GM23338 (cell line): Measurements from ENCODE around the gene MICAL3. TPM values are rescaled to one million over a fixed set of nuclear protein-coding genes. Genes with fewer than 3 reads are reported as not detected.

Experiments
- ATAC-seq: fragments of 200-7000 bp; cut with Tn5 transposase; 3 replicates; pipeline ENCODE4 v1.9.1; 2020
- DNase-seq: peaks from one replicate; pipeline ENCODE4 v3.0.0-alpha.2; 2015; ENCODE audit warnings: low spot score
- H2AFZ ChIP-seq: fragments of 200-600 bp; sonication (generic); 2 replicates; pipeline ENCODE4 v1.8.0; 2016; ENCODE audit warnings: antibody characterized with exemption, mild to moderate bottlenecking, moderate library complexity
- H3F3A ChIP-seq: fragments of 200-600 bp; sonication (generic); replicated peaks from 2 replicates; pipeline ENCODE4 v1.8.0; 2017; ENCODE audit warnings: antibody characterized with exemption, mixed run types, low read depth
- H3K27ac ChIP-seq: fragments of 200-600 bp; sonication (generic); 2 replicates; pipeline ENCODE4 v1.6.1; 2016; ENCODE audit warnings: low read depth
- H3K27me3 ChIP-seq: fragments of 200-600 bp; sonication (generic); 2 replicates; pipeline ENCODE4 v1.8.0; 2016; ENCODE audit warnings: mild to moderate bottlenecking, mixed run types, moderate library complexity; ENCODE audit not compliant: insufficient read depth
- H3K36me3 ChIP-seq: fragments of 200-600 bp; sonication (generic); 2 replicates; pipeline ENCODE4 v1.8.0; 2016; ENCODE audit warnings: mild to moderate bottlenecking; ENCODE audit not compliant: insufficient read depth
- H3K4me1 ChIP-seq: fragments of 200-600 bp; sonication (generic); 2 replicates; pipeline ENCODE4 v1.8.0; 2016; ENCODE audit warnings: mild to moderate bottlenecking, moderate library complexity; ENCODE audit not compliant: insufficient read depth
- H3K4me2 ChIP-seq: fragments of 200-600 bp; sonication (generic); 2 replicates; pipeline ENCODE4 v1.7.1; 2017; ENCODE audit warnings: mixed run types
- H3K4me3 ChIP-seq: fragments of 200-600 bp; sonication (generic); 2 replicates; pipeline ENCODE4 v1.6.1; 2016; ENCODE audit warnings: mixed run types
- H3K79me2 ChIP-seq: fragments of 200-600 bp; sonication (generic); replicated peaks from 2 replicates; pipeline ENCODE4 v1.8.0; 2017; ENCODE audit warnings: mild to moderate bottlenecking; ENCODE audit not compliant: insufficient read depth
- H3K9me2 ChIP-seq: fragments of 200-600 bp; sonication (generic); 2 replicates; pipeline ENCODE4 v1.8.0; 2017; ENCODE audit not compliant: insufficient read depth
- H4K20me1 ChIP-seq: fragments of 200-600 bp; sonication (generic); replicated peaks from 2 replicates; pipeline ENCODE4 v1.8.0; 2017; ENCODE audit warnings: mild to moderate bottlenecking; ENCODE audit not compliant: insufficient read depth
- H3K27ac Mint-ChIP-seq: 2 replicates; pipeline ENCODE4 v1.8.0; 2020; ENCODE audit warnings: inconsistent platforms, mild to moderate bottlenecking, moderate library complexity, mixed read lengths
- H3K27me3 Mint-ChIP-seq: 3 replicates; pipeline ENCODE4 v1.8.0; 2022; ENCODE audit warnings: low read depth, mild to moderate bottlenecking, moderate library complexity, mixed read lengths, inconsistent platforms; ENCODE audit not compliant: insufficient read depth, poor library complexity
- H3K36me3 Mint-ChIP-seq: 3 replicates; pipeline ENCODE4 v1.8.0; 2021; ENCODE audit warnings: low read depth, mild to moderate bottlenecking, inconsistent platforms, moderate library complexity, mixed read lengths
- H3K4me1 Mint-ChIP-seq: 3 replicates; pipeline ENCODE4 v1.8.0; 2020; ENCODE audit warnings: mild to moderate bottlenecking, inconsistent platforms, mixed read lengths
- H3K4me3 Mint-ChIP-seq: 3 replicates; pipeline ENCODE4 v1.8.0; 2021; ENCODE audit warnings: moderate library complexity, mild to moderate bottlenecking, inconsistent platforms, mixed read lengths
- H3K9me3 Mint-ChIP-seq: 3 replicates; pipeline ENCODE4 v1.8.0; 2020; ENCODE audit warnings: moderate library complexity, mild to moderate bottlenecking, inconsistent platforms, mixed read lengths
- CREB1 ChIP-seq: fragments of 250-450 bp; sonication (Bioruptor Pico); IDR thresholded peaks from 2 replicates; pipeline ENCODE4 v1.5.0; 2020; ENCODE audit warnings: low read depth, mild to moderate bottlenecking, moderate library complexity
- CTCF ChIP-seq, 2 experiments: fragments of 200-600 bp in 1 of 2; sonication (generic) in 1 of 2; conservative IDR thresholded peaks; 2 replicates each; pipeline versions ENCODE4 v1.5.1 to v1.6.1; 2016 to 2017; ENCODE audit warnings: antibody characterized with exemption in 2 of 2, low read depth in 2 of 2, mild to moderate bottlenecking in 2 of 2, moderate library complexity in 1 of 2
- ETS1 ChIP-seq: IDR thresholded peaks from 2 replicates; pipeline ENCODE4 v1.6.1; 2016; ENCODE audit warnings: antibody characterized with exemption
- EZH2 ChIP-seq: fragments of 200-600 bp; sonication (generic); IDR thresholded peaks from one replicate; pipeline ENCODE4 v1.8.0; 2017; ENCODE audit warnings: antibody characterized with exemption, mild to moderate bottlenecking, low read depth; ENCODE audit not compliant: unreplicated experiment
- EZH2phosphoT487 ChIP-seq: fragments of 200-600 bp; sonication (generic); IDR thresholded peaks from one replicate; pipeline ENCODE4 v1.8.1; 2018; ENCODE audit warnings: antibody characterized with exemption; ENCODE audit not compliant: unreplicated experiment
- JUNB ChIP-seq: IDR thresholded peaks from one replicate; pipeline ENCODE4 v1.6.1; 2016; ENCODE audit warnings: antibody characterized with exemption; ENCODE audit not compliant: unreplicated experiment
- NANOG ChIP-seq: IDR thresholded peaks from 2 replicates; pipeline ENCODE4 v1.6.1; 2016; ENCODE audit warnings: antibody characterized with exemption, borderline replicate concordance
- POLR2AphosphoS5 ChIP-seq: IDR thresholded peaks from 2 replicates; pipeline ENCODE4 v1.6.1; 2016; ENCODE audit warnings: antibody characterized with exemption, low read depth
- REST ChIP-seq: IDR thresholded peaks from one replicate; pipeline ENCODE4 v1.6.1; 2018; ENCODE audit warnings: antibody characterized with exemption; ENCODE audit not compliant: unreplicated experiment
- STAT1 ChIP-seq: IDR thresholded peaks from one replicate; pipeline ENCODE4 v1.6.1; 2016; ENCODE audit warnings: antibody characterized with exemption; ENCODE audit not compliant: unreplicated experiment
- ZNF114 ChIP-seq: fragments of 250-450 bp; sonication (Bioruptor Pico); IDR thresholded peaks from 2 replicates; pipeline ENCODE4 v1.5.0; 2020; ENCODE audit warnings: mild to moderate bottlenecking, moderate library complexity
- ZNF331 ChIP-seq: fragments of 250-450 bp; sonication (Bioruptor Pico); IDR thresholded peaks from 2 replicates; pipeline ENCODE4 v1.5.0; 2020; ENCODE audit warnings: low read depth, mild to moderate bottlenecking, moderate library complexity
- ZNF462 ChIP-seq: fragments of 250-450 bp; sonication (Bioruptor Pico); IDR thresholded peaks from 2 replicates; pipeline ENCODE4 v1.5.0; 2020; ENCODE audit warnings: mild to moderate bottlenecking, moderate library complexity
- polyA plus RNA-seq: library from polyadenylated mRNA; unstranded; fragments of >200 nt; fragmentation: Nextera tagmentation; extraction: Ambion mirVana; gene quantifications from 2 replicates; pipeline ENCODE4 v1.2.1, GENCODE V29; 2016
- total RNA-seq: library from RNA; depleted of rRNA; stranded (reverse); fragments of >200 nt; shearing (Covaris generic); gene quantifications from 2 replicates; pipeline ENCODE4 v1.2.3, GENCODE V29; 2014

The MICAL3 gene
- total and polyA plus RNA-seq, 2 experiments from 2014 or later, result 10.1 to 33.9 TPM

- H3K36me3 ChIP-seq, result no peaks in the 10 kb centered on the region
- no peak overlapping the region for H3K4me2 ChIP-seq
- DNase-seq (no peak), ATAC-seq (no peak)
- H3K36me3 Mint-ChIP-seq, result peaks cover 51% of the 10 kb centered on the region
- peaks cover 45% of the 10 kb centered on the region for H3K27me3 Mint-ChIP-seq
- peaks cover 42% of the 10 kb centered on the region for H4K20me1 ChIP-seq
- H3K79me2 ChIP-seq, result no peaks in the 10 kb centered on the region
- H3K4me1 Mint-ChIP-seq, result no peaks in the 10 kb centered on the region
- peaks cover 52% of the 10 kb centered on the region for H3K27me3 ChIP-seq
- no peak overlapping the region for H3K4me3 ChIP-seq
- peaks cover 3% of the 10 kb centered on the region; the same call in 1 of the 3 replicates for H3K9me3 Mint-ChIP-seq
- no peaks in the 10 kb centered on the region for H3K4me1 ChIP-seq
- no peaks in the 10 kb centered on the region for H3F3A ChIP-seq
- no peaks in the 10 kb centered on the region for H3K9me2 ChIP-seq
- H3K27ac Mint-ChIP-seq, result no peak overlapping the region
- H3K4me3 Mint-ChIP-seq, result no peak overlapping the region
- no peak for TF ChIP-seq REST
- no peak for TF ChIP-seq ZNF331 (CRISPR knock-in tag)
- TF ChIP-seq POLR2AphosphoS5, result no peak
- no peak for TF ChIP-seq EZH2
- TF ChIP-seq ETS1, result no peak
- no peak for TF ChIP-seq ZNF114 (CRISPR knock-in tag)
- no peak for TF ChIP-seq NANOG
- no peak for TF ChIP-seq JUNB
- no peak for TF ChIP-seq STAT1
- no peak for TF ChIP-seq ZNF462 (CRISPR knock-in tag)
- TF ChIP-seq EZH2phosphoT487, result no peak
- TF ChIP-seq CTCF (conservative IDR thresholded peaks at IDR 0.05; ENCODE audit: low read depth in 2 of 2), result no peak
- TF ChIP-seq CREB1 (CRISPR knock-in tag), result no peak
- H2AFZ ChIP-seq, result no peak overlapping the region
- H3K27ac ChIP-seq, result no peak overlapping the region
Measured at GRCh38 chr22:17874231-17874905, 150.0 kb downstream of the MICAL3 start.
